HFFc6 (cell line): Measurements from ENCODE around the gene MS4A18. TPM values are rescaled to one million over a fixed set of nuclear protein-coding genes. Genes with fewer than 3 reads are reported as not detected.

ENCODE experiments used
- DNase-seq: peaks from one replicate; pipeline ENCODE4 v3.0.0-alpha.2; 2018
- H3K27ac Mint-ChIP-seq: 2 replicates; pipeline ENCODE4 v1.8.0; 2020; ENCODE audit warnings: mild to moderate bottlenecking, mixed read lengths
- H3K27me3 Mint-ChIP-seq: 2 replicates; pipeline ENCODE4 v1.8.0; 2021; ENCODE audit warnings: mild to moderate bottlenecking, moderate library complexity, mixed read lengths; ENCODE audit not compliant: insufficient read depth
- H3K36me3 Mint-ChIP-seq: 2 replicates; pipeline ENCODE4 v1.8.0; 2021; ENCODE audit warnings: low read depth, mixed read lengths
- H3K4me1 Mint-ChIP-seq: 2 replicates; pipeline ENCODE4 v1.8.0; 2020; ENCODE audit warnings: low read depth, mixed read lengths
- H3K4me3 Mint-ChIP-seq: 2 replicates; pipeline ENCODE4 v1.8.0; 2020; ENCODE audit warnings: mild to moderate bottlenecking, moderate library complexity, mixed read lengths
- H3K9me3 Mint-ChIP-seq: 2 replicates; pipeline ENCODE4 v1.8.0; 2020; ENCODE audit warnings: mild to moderate bottlenecking, mixed read lengths
- total RNA-seq, 6 experiments: library from RNA; stranded (reverse); fragmentation: NEBNext Ultra II Directional; extraction: Animal tissue kit (Norgen Biotek cat#: 25700); gene quantifications; 2 replicates in 1 of 6; 3 replicates in 5 of 6; pipeline ENCODE4 v1.2.3, GENCODE V29; 2021
- TF ChIP-seq, protein P1 (sequence below): fragments of 200-600 bp; sonication (generic); IDR thresholded peaks from 2 replicates; pipeline ENCODE4 v1.5.0; 2021; ENCODE audit warnings: antibody characterized with exemption, mild to moderate bottlenecking

MS4A18 gene
- total RNA-seq, 6 experiments from 2014 or later = not detected

DNA sequence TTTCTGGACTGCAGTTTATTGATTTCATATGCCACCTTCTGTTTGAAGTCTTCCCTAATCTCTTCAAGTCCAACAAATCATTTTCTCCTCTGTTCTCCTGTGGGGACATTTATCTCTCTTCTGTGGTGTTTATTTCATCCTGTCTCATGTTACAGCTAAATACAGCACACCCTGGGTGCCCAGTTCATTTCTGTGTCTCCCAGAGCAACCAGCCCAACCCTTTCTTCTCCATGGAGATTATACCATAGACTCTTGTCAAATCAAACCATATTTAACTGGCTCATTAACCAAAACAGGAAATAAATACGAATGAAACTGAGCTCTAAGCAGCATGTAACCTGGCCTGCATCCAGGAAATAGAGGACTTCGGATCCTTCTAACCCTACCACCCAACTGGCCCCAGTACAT, 25.2 kb upstream of the MS4A18 start, which contains the start of gene MS4A8:
Gene MS4A8, plus strand, starts transcription at position 329 of the 408 bp plus-strand sequence. CDS start 1,249 bp downstream, outside the sequence.
- DNase-seq = no peak
- H3K4me3 Mint-ChIP-seq = no peak within 1 kb of the TSS
- TF ChIP-seq, protein P1, sequence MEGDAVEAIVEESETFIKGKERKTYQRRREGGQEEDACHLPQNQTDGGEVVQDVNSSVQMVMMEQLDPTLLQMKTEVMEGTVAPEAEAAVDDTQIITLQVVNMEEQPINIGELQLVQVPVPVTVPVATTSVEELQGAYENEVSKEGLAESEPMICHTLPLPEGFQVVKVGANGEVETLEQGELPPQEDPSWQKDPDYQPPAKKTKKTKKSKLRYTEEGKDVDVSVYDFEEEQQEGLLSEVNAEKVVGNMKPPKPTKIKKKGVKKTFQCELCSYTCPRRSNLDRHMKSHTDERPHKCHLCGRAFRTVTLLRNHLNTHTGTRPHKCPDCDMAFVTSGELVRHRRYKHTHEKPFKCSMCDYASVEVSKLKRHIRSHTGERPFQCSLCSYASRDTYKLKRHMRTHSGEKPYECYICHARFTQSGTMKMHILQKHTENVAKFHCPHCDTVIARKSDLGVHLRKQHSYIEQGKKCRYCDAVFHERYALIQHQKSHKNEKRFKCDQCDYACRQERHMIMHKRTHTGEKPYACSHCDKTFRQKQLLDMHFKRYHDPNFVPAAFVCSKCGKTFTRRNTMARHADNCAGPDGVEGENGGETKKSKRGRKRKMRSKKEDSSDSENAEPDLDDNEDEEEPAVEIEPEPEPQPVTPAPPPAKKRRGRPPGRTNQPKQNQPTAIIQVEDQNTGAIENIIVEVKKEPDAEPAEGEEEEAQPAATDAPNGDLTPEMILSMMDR = no peak
- no peaks in the 10 kb centered on the region for H3K4me1 Mint-ChIP-seq
- H3K27me3 Mint-ChIP-seq = no peaks in the 10 kb centered on the region; the same call in 1 of the 2 replicates
- H3K36me3 Mint-ChIP-seq = no peaks in the 10 kb centered on the region
- H3K9me3 Mint-ChIP-seq = peaks cover 3% of the 10 kb centered on the region; the same call in 1 of the 2 replicates
- no peak within 1 kb of the TSS for H3K27ac Mint-ChIP-seq

DNA sequence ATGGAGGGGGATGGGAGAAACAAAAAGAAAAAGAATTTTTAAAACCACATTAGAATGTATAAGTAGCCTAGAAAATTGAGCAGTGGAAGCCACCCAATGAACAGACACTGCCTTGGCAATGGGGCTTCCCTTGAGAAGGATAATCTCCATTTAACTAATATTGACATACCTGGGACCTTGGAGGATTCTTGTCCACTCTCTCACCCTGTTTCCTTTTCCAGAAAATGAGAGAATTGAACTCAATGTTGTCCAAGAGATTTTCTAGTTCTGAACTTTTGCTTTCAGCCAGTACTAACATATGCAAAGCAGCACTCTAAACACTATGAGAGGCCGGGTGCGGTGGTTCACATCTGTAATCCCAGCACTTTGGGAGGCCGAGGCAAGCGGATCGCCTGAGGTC, 24.6 kb upstream of the MS4A18 start:
- H3K9me3 Mint-ChIP-seq = peaks cover 3% of the 10 kb centered on the region; the same call in 1 of the 2 replicates
- H3K36me3 Mint-ChIP-seq = no peaks in the 10 kb centered on the region
- H3K27me3 Mint-ChIP-seq = no peaks in the 10 kb centered on the region; the same call in 1 of the 2 replicates
- no peak overlapping the region for H3K27ac Mint-ChIP-seq
- no peak for DNase-seq
- TF ChIP-seq, protein P1 = no peak
- no peak overlapping the region for H3K4me3 Mint-ChIP-seq
- H3K4me1 Mint-ChIP-seq = no peaks in the 10 kb centered on the region

DNA sequence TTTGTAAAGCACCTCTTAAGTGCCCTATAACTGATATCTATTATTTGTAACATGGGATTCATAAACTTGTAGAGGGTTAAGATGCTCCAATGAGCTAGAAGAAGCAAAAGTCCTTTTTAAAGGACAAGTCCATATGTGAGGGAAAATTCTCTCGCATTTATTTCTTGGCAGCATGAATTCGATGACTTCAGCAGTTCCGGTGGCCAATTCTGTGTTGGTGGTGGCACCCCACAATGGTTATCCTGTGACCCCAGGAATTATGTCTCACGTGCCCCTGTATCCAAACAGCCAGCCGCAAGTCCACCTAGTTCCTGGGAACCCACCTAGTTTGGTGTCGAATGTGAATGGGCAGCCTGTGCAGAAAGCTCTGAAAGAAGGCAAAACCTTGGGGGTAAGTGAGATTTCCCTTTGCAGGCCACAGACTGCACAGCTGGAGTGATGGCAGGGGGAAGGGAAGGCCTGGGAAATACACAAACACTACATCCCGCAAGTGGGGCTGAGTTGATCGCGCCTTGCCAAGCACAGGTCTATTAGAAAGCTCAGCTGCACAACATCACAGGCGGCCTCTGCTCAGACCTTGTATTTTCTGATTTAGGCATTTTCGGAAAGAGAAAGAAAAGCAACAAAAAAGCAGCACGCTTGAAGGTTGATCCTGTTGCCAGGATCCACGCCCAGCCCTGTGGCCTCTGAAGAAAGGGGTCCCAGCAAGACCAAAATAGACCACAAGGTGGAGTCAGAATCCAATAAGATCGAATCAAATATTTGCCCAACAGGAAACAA, 23.6 kb upstream of the MS4A18 start:
- no peak overlapping the region for H3K4me3 Mint-ChIP-seq
- TF ChIP-seq, protein P1 = peak; percentile 56
- DNase-seq = no peak
- H3K4me1 Mint-ChIP-seq = no peaks in the 10 kb centered on the region
- no peaks in the 10 kb centered on the region; the same call in 1 of the 2 replicates for H3K27me3 Mint-ChIP-seq
- peaks cover under 1% of the 10 kb centered on the region; the same call in 1 of the 2 replicates for H3K9me3 Mint-ChIP-seq
- no peak overlapping the region for H3K27ac Mint-ChIP-seq
- H3K36me3 Mint-ChIP-seq = no peaks in the 10 kb centered on the region

DNA sequence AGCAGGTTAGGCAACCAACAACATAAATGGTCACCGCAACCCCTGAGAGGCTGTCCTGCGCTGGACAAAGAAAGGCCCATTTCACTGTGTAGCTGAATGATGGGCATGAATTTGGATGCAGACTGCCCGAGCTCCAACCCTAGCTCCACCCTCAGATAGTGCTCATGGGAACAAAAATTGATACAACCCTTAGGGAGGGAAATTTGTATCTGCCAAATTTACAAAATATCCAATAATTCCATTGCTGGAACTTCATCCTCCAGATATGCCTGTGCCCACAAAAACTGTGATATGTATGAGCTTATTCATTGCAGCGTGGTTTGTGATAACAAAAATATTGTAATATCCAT, 23.1 kb upstream of the MS4A18 start:
- Mint-ChIP-seq H3K27me3 (peaks cover 3% of the 10 kb centered on the region; the same call in 1 of the 2 replicates), H3K9me3 (no peaks in the 10 kb centered on the region; the same call in 1 of the 2 replicates), H3K4me3 (no peak overlapping the region), H3K4me1 (no peaks in the 10 kb centered on the region), H3K36me3 (no peaks in the 10 kb centered on the region), H3K27ac (no peak overlapping the region)
- TF ChIP-seq, protein P1 = no peak
- DNase-seq = no peak

DNA sequence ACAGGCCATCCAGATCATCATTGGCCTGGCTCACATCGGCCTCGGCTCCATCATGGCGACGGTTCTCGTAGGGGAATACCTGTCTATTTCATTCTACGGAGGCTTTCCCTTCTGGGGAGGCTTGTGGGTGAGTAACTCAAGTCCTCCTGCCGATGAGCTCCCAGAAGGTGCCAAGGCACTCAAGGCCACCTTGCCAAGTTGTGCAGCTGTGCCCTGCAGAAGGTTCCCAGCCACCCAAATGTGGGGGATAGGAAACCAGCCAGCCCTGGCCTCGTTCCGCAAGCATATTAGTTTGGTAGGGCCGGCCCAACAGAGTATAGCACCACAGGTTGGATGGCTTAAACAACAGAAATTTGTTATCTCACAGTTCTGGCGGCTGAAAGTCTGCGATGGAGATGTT, 21.1 kb upstream of the MS4A18 start:
- Mint-ChIP-seq H3K4me3 (no peak overlapping the region), H3K4me1 (no peaks in the 10 kb centered on the region), H3K9me3 (no peaks in the 10 kb centered on the region; the same call in 1 of the 2 replicates), H3K27me3 (peaks cover 3% of the 10 kb centered on the region), H3K27ac (no peak overlapping the region), H3K36me3 (no peaks in the 10 kb centered on the region)
- no peak for DNase-seq
- TF ChIP-seq, protein P1 = no peak
